Measurements from ENCODE around the gene CAMTA2.

Gene CAMTA2

DNA sequence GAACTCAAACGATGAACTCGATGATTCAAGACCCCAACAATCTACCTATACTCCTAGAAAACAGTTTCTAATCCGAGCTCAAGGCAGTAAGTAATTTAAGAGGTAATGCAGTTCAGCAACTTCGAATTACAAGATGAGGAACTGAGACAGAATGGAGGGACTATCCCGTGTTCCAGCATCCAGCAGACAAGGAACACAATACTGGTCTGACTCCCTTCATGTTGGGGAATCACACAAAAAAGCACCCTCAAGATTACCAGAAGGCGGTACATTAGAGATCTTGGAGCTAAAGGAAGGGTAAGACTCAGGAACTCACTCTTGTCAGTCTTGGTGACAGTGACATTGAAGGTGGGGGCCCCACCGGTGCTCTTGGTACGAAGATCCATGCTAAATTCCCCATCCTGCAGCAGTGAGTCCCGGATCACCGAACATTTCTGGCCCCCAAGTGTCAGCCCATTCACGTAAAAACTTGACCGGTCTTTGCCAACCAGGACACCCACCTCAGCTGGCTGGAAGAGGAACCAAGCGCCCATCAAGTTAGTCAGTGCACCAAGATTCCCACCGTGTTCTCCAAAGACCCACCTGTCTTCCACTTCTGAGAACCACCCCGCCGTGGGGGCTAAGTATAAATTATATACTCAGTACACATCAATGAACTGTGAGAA, 41.0 kb downstream of the CAMTA2 start:
- DNase-seq: no peak

- DNase-seq: no peak
These were observed 41.6 kb downstream of the CAMTA2 start for GRCh38 chr17:4945944-4946280.

GRCh38 chr17:4945176-4945943, 42.1 kb downstream of the CAMTA2 start:
- peak; percentile 14 for DNase-seq

DNA sequence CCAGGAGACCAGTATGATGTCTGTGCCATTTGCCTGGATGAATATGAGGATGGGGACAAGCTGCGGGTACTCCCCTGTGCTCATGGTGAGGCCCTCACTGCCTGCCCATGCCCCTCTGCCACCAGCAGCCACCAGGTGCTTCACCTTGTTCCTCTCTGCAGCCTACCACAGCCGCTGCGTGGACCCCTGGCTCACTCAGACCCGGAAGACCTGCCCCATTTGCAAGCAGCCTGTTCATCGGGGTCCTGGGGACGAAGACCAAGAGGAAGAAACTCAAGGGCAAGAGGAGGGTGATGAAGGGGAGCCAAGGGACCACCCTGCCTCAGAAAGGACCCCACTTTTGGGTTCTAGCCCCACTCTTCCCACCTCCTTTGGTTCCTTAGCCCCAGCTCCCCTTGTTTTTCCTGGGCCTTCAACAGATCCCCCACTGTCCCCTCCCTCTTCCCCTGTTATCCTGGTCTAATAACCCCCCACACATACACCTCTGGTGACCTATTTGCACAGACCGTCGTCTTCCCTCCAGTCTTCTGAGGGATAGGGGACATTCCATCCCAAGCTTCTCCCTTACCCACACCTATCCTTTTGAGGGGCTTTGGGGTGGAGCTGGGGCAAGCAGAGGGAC, 42.8 kb downstream of the CAMTA2 start:
- no peak for DNase-seq

GRCh38 chr17:4944163-4944553, 43.3 kb downstream of the CAMTA2 start:
- DNase-seq: no peak

GRCh38 chr17:4942760-4943508, 44.5 kb downstream of the CAMTA2 start:
- no peak for DNase-seq

GRCh38 chr17:4941319-4941610, 46.2 kb downstream of the CAMTA2 start:
- DNase-seq: no peak

GRCh38 chr17:4940555-4941318, 46.7 kb downstream of the CAMTA2 start:
- DNase-seq: no peak

DNA sequence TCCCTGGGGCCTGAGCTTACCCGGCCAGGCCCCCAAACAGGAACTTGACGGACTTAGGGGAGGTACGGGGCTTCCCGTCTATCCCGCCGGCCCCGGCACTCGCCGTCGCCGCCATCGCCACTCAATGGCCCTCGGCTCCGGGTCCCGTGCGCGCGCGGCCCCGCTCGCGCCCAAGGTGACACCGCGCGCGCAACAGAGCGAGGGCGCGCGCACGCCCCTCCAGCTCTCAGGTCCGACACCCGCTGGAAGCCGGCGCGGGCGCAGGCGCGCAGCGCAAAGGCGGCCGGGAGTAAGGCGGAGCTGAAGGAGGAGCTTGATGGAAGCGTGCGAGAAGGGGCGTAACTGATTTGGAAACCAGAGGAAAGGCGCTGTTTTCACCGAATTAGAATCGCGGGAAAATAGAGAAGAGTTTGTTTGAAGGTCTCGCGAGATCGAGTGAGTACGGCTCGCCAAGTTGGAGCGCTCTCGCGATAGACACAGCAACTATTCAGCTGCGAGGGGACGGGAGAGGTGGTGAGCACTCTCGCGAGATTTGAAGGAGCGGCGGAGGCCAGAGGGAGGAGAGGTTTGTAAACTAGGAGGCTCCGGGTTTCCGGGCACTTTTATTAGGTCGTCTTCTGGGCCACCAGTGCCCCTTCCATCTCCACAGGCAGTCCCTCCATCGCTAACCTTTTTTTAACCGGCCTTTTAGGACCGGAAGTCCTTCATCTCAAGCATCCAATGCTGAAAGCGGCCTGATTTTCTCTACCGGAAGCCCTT, 47.5 kb downstream of the CAMTA2 start, which contains the start of the genes RNF167 and SLC25A11:
Gene RNF167 (plus strand): TSS at position 473 of the 759 bp plus-strand sequence. CDS start 642 bp downstream, outside the sequence.
Gene SLC25A11 (minus strand): TSS at position 251 of the 759 bp plus-strand sequence. CDS start 136 bp downstream, at position 115.
- DNase-seq: peak; percentile 100

DNA sequence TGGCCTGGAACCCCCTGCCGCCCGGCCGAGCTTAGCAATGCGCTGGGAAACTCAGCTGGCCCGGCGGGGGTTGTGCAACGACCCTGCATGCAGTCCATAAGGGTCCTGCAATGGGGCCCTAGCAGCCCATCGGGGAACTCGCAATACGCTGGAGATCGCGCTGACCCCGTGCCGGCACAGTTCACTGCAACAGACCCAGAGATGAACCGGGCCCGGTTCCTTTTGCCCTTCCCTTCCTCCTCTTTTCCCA, 48.0 kb downstream of the CAMTA2 start:
- DNase-seq: no peak

GRCh38 chr17:4938688-4939545, 48.6 kb downstream of the CAMTA2 start:
- no peak for DNase-seq

GRCh38 chr17:4938069-4938491, 49.4 kb downstream of the CAMTA2 start:
- DNase-seq: no peak

- no peak for DNase-seq
These were observed 49.9 kb downstream of the CAMTA2 start for GRCh38 chr17:4937553-4937952.

- no peak for DNase-seq
These were observed 51.0 kb downstream of the CAMTA2 start for GRCh38 chr17:4936436-4936835.

GRCh38 chr17:4935650-4936049, 51.8 kb downstream of the CAMTA2 start:
- DNase-seq: no peak

- DNase-seq: peak; percentile 19
These were observed 53.1 kb downstream of the CAMTA2 start for GRCh38 chr17:4934173-4934979.

DNA sequence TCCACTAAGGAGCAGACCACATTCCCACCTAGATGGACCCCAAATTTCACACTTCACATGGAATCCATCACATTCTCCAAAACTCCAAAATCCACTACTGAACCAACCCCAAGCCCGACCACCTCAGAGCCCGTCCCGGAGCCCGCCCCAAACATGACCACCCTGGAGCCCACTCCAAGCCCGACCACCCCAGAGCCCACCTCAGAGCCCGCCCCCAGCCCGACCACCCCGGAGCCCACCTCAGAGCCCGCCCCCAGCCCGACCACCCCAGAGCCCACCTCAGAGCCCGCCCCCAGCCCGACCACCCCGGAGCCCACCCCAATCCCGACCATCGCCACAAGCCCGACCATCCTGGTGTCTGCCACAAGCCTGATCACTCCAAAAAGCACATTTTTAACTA, 53.8 kb downstream of the CAMTA2 start:
- DNase-seq: no peak

- DNase-seq: no peak
These were observed 54.7 kb downstream of the CAMTA2 start for GRCh38 chr17:4932756-4933155.

DNA sequence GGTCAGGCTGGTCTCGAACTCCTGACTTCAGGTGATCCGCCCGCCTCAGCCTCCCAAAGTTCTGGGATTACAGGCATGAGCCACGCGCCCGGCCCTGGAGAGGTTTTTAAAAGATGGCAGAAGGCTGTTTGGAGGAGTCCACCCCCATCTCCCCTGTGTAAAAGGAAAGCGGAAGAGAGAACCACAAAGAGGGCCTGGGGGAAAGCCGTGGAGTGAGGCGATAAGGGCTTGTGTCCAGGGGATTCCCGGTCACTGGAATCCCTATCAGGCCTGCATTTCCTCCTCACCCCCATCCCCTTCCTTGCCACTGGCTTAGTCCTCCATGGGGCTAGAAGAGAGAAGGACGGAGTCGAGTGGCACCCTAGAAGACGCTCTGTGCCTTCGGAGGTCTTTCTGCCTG, 55.5 kb downstream of the CAMTA2 start, which contains the start of gene GP1BA:
Gene GP1BA (plus strand): TSS at position 315 of the 400 bp plus-strand sequence. CDS start 328 bp downstream, outside the sequence.
- DNase-seq: no peak

- DNase-seq: no peak
These were observed 58.6 kb downstream of the CAMTA2 start for GRCh38 chr17:4928881-4929280.
